Neural progenitor cell (in vitro differentiated cells): ENCODE measurements around the gene ZFAND3. TPM values are rescaled to one million over a fixed set of nuclear protein-coding genes. Genes with fewer than 3 reads are reported as not detected.

Experiments used
- DNase-seq: peaks from one replicate; pipeline ENCODE4 v3.0.0-alpha.2; 2016; ENCODE audit warnings: low spot score
- H2AFZ ChIP-seq: fragments of 200-600 bp; sonication (generic); replicated peaks from 2 replicates; pipeline ENCODE4 v1.6.1; 2016; ENCODE audit warnings: antibody characterized with exemption
- H3F3A ChIP-seq: fragments of 200-600 bp; sonication (generic); 2 replicates; pipeline ENCODE4 v1.6.1; 2016; ENCODE audit warnings: antibody characterized with exemption, low read depth
- H3K27ac ChIP-seq: fragments of 200-600 bp; sonication (generic); 2 replicates; pipeline ENCODE4 v1.5.1; 2016; ENCODE audit warnings: mild to moderate bottlenecking
- H3K27me3 ChIP-seq: fragments of 200-600 bp; sonication (generic); 2 replicates; pipeline ENCODE4 v1.6.1; 2016; ENCODE audit warnings: mild to moderate bottlenecking, moderate library complexity
- H3K36me3 ChIP-seq: fragments of 200-600 bp; sonication (generic); 2 replicates; pipeline ENCODE4 v1.5.1; 2016
- H3K4me1 ChIP-seq: fragments of 200-600 bp; sonication (generic); 2 replicates; pipeline ENCODE4 v1.6.1; 2016; ENCODE audit warnings: mixed run types
- H3K4me2 ChIP-seq: fragments of 200-600 bp; sonication (generic); 2 replicates; pipeline ENCODE4 v1.6.1; 2016
- H3K4me3 ChIP-seq: fragments of 200-600 bp; sonication (generic); 2 replicates; pipeline ENCODE4 v1.5.1; 2016
- H3K79me2 ChIP-seq: fragments of 200-600 bp; sonication (generic); 2 replicates; pipeline ENCODE4 v1.6.1; 2016; ENCODE audit warnings: low read depth
- H3K9ac ChIP-seq: fragments of 200-600 bp; sonication (generic); 2 replicates; pipeline ENCODE4 v1.6.1; 2016
- H3K9me3 ChIP-seq: fragments of 200-600 bp; sonication (generic); 2 replicates; pipeline ENCODE4 v1.5.1; 2016; ENCODE audit warnings: low read depth
- H4K20me1 ChIP-seq: fragments of 200-600 bp; sonication (generic); 2 replicates; pipeline ENCODE4 v1.6.1; 2016; ENCODE audit warnings: low read depth
- H3K27ac Mint-ChIP-seq: 3 replicates; pipeline ENCODE4 v1.8.0; 2021; ENCODE audit warnings: mixed read lengths
- H3K27me3 Mint-ChIP-seq: 2 replicates; pipeline ENCODE4 v1.8.0; 2022; ENCODE audit warnings: low read depth, mild to moderate bottlenecking, inconsistent platforms, moderate library complexity, mixed read lengths; ENCODE audit not compliant: insufficient read depth
- H3K36me3 Mint-ChIP-seq: 3 replicates; pipeline ENCODE4 v1.8.0; 2021; ENCODE audit warnings: mixed read lengths
- H3K4me1 Mint-ChIP-seq: 3 replicates; pipeline ENCODE4 v1.8.0; 2021; ENCODE audit warnings: mixed read lengths
- H3K4me3 Mint-ChIP-seq: 3 replicates; pipeline ENCODE4 v1.8.0; 2021; ENCODE audit warnings: mild to moderate bottlenecking, moderate library complexity, mixed read lengths
- H3K9me3 Mint-ChIP-seq: 3 replicates; pipeline ENCODE4 v1.8.0; 2020; ENCODE audit warnings: mixed read lengths
- CTCF ChIP-seq: fragments of 200-600 bp; sonication (generic); IDR thresholded peaks from 2 replicates; pipeline ENCODE4 v1.5.1; 2017; ENCODE audit warnings: antibody characterized with exemption, mild to moderate bottlenecking
- EZH2 ChIP-seq: fragments of 200-600 bp; sonication (generic); IDR thresholded peaks from 2 replicates; pipeline ENCODE4 v1.6.1; 2017; ENCODE audit warnings: antibody characterized with exemption, mild to moderate bottlenecking, moderate library complexity
- EZH2phosphoT487 ChIP-seq: fragments of 200-600 bp; sonication (generic); IDR thresholded peaks from 2 replicates; pipeline ENCODE4 v1.6.1; 2017; ENCODE audit warnings: antibody characterized with exemption
- total RNA-seq: library from RNA; depleted of rRNA; stranded (reverse); fragments of >200 nt; gene quantifications from 2 replicates; pipeline ENCODE4 v1.2.3, GENCODE V29; 2015; ENCODE audit warnings: low replicate concordance

ZFAND3 gene
- total RNA-seq, 1 donor from 2014 or later, result 24.3 TPM

DNA sequence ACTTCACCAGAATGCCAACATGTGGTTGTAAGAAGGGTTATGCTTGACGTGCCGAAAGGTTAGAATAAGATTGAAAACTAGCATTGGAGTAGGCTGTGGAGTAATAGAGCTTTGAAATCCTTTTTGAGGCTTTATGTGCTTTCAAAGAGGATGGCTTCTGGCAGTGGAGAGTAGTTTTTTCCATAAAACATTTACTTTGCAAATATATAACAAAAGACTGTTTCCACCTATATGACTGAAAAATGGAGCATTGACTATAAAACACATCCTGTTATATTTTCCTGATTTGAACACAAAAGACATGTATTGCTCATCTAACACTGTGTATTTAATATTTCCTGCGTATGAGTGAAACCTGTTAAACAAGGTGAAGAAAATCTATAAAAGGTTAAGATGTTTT, 38.8 kb downstream of the ZFAND3 start:
- peaks cover 99% of the 10 kb centered on the region for H3K79me2 ChIP-seq
- no peaks in the 10 kb centered on the region for H3K36me3 ChIP-seq
- H3K4me3 ChIP-seq, result no peak overlapping the region
- peaks cover 3% of the 10 kb centered on the region for H3K4me1 Mint-ChIP-seq
- no peak overlapping the region for H3K4me2 ChIP-seq
- no peak overlapping the region for H3K4me3 Mint-ChIP-seq
- H3K9me3 ChIP-seq, result no peaks in the 10 kb centered on the region
- H3K27ac ChIP-seq, result no peak overlapping the region
- H3K27ac Mint-ChIP-seq, result no peak overlapping the region
- H3K27me3 ChIP-seq, result no peaks in the 10 kb centered on the region
- no peak overlapping the region for H3K9ac ChIP-seq
- no peak overlapping the region for H2AFZ ChIP-seq
- no peaks in the 10 kb centered on the region for H3K4me1 ChIP-seq
- no peaks in the 10 kb centered on the region for H3F3A ChIP-seq
- TF ChIP-seq EZH2phosphoT487, result no peak
- H3K9me3 Mint-ChIP-seq, result no peaks in the 10 kb centered on the region
- H3K36me3 Mint-ChIP-seq, result no peaks in the 10 kb centered on the region
- DNase-seq, result no peak
- peaks cover 95% of the 10 kb centered on the region for H4K20me1 ChIP-seq
- no peaks in the 10 kb centered on the region for H3K27me3 Mint-ChIP-seq

DNA sequence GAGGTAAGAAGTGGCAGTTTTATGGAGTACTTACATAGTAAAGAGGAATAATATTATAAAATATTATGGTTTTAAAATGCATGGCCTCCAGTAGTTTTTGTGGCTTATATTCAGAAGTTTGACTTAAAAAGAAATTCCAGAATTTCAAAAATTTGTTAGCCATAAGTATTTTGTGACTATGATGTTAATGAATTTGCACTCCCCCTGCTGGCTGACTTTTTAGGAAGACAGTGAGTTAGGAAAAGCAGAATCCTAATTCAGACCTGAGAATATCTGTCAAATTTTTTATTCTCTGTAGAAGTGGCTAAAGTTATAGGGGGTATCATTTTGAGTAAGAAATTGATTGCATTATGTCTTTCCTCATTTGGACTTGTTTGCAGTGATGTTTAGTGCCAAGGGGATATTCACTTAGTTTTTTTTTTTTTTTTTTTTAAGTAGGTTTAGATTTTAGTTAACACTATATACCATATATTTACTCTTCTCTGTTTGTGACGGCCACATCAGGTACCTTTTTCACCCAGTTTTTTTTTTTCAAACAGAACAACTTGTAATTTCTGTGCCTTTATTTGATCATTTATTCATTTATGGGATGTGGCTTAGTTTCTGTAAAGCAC, 40.8 kb downstream of the ZFAND3 start:
- Histone ChIP-seq H3K27ac (no peak overlapping the region), H3K4me2 (no peak overlapping the region), H3F3A (no peaks in the 10 kb centered on the region), H3K36me3 (no peaks in the 10 kb centered on the region), H3K79me2 (peaks cover 99% of the 10 kb centered on the region), H3K4me1 (no peaks in the 10 kb centered on the region), H4K20me1 (peaks cover 86% of the 10 kb centered on the region), H3K9ac (no peak overlapping the region), H2AFZ (no peak overlapping the region), H3K9me3 (no peaks in the 10 kb centered on the region), H3K4me3 (no peak overlapping the region), H3K27me3 (no peaks in the 10 kb centered on the region)
- Mint-ChIP-seq H3K36me3 (no peaks in the 10 kb centered on the region), H3K27me3 (no peaks in the 10 kb centered on the region), H3K27ac (no peak overlapping the region), H3K4me1 (peaks cover 3% of the 10 kb centered on the region), H3K9me3 (no peaks in the 10 kb centered on the region), H3K4me3 (no peak overlapping the region)
- DNase-seq, result peak; percentile 42
- TF ChIP-seq EZH2phosphoT487 (no peak), CTCF (peak; percentile 73)

- Histone ChIP-seq H3K27ac (no peak overlapping the region), H3F3A (peaks cover 7% of the 10 kb centered on the region), H3K4me2 (no peak overlapping the region), H3K9ac (no peak overlapping the region), H4K20me1 (peaks cover 86% of the 10 kb centered on the region), H3K4me3 (no peak overlapping the region), H3K27me3 (no peaks in the 10 kb centered on the region), H3K36me3 (no peaks in the 10 kb centered on the region), H3K4me1 (peaks cover 4% of the 10 kb centered on the region), H3K79me2 (peaks cover 99% of the 10 kb centered on the region), H2AFZ (no peak overlapping the region), H3K9me3 (no peaks in the 10 kb centered on the region)
- no peak for TF ChIP-seq EZH2phosphoT487
- TF ChIP-seq CTCF, result no peak
- TF ChIP-seq EZH2, result no peak
- Mint-ChIP-seq H3K9me3 (no peaks in the 10 kb centered on the region), H3K36me3 (no peaks in the 10 kb centered on the region), H3K4me1 (peaks cover under 1% of the 10 kb centered on the region), H3K4me3 (no peak overlapping the region), H3K27me3 (no peaks in the 10 kb centered on the region), H3K27ac (no peak overlapping the region)
- no peak for DNase-seq
These were observed 41.9 kb downstream of the ZFAND3 start for GRCh38 chr6:37861452-37861851.

GRCh38 chr6:37862430-37862829, 42.9 kb downstream of the ZFAND3 start:
- Histone ChIP-seq H3K9ac (no peak overlapping the region), H2AFZ (no peak overlapping the region), H3K27me3 (no peaks in the 10 kb centered on the region), H3K4me1 (peaks cover 13% of the 10 kb centered on the region), H3K36me3 (no peaks in the 10 kb centered on the region), H4K20me1 (peaks cover 86% of the 10 kb centered on the region), H3K79me2 (peaks cover 100% of the 10 kb centered on the region), H3K4me2 (no peak overlapping the region), H3F3A (peaks cover 8% of the 10 kb centered on the region), H3K4me3 (no peak overlapping the region), H3K9me3 (no peaks in the 10 kb centered on the region), H3K27ac (no peak overlapping the region)
- no peak for TF ChIP-seq CTCF
- TF ChIP-seq EZH2, result no peak
- TF ChIP-seq EZH2phosphoT487, result no peak
- no peak for DNase-seq
- no peaks in the 10 kb centered on the region for H3K27me3 Mint-ChIP-seq
- no peak overlapping the region for H3K27ac Mint-ChIP-seq
- peaks cover 4% of the 10 kb centered on the region for H3K4me1 Mint-ChIP-seq
- H3K4me3 Mint-ChIP-seq, result no peak overlapping the region
- no peaks in the 10 kb centered on the region for H3K36me3 Mint-ChIP-seq
- no peaks in the 10 kb centered on the region for H3K9me3 Mint-ChIP-seq
